GM23338 (cell line): ENCODE measurements around the gene TMA7. TPM values are rescaled to one million over a fixed set of nuclear protein-coding genes. Genes with fewer than 3 reads are reported as not detected.

ENCODE experiments used
- ATAC-seq: fragments of 200-7000 bp; cut with Tn5 transposase; 3 replicates; pipeline ENCODE4 v1.9.1; 2020
- DNase-seq: peaks from one replicate; pipeline ENCODE4 v3.0.0-alpha.2; 2015; ENCODE audit warnings: low spot score
- H2AFZ ChIP-seq: fragments of 200-600 bp; sonication (generic); 2 replicates; pipeline ENCODE4 v1.8.0; 2016; ENCODE audit warnings: antibody characterized with exemption, mild to moderate bottlenecking, moderate library complexity
- H3F3A ChIP-seq: fragments of 200-600 bp; sonication (generic); replicated peaks from 2 replicates; pipeline ENCODE4 v1.8.0; 2017; ENCODE audit warnings: antibody characterized with exemption, mixed run types, low read depth
- H3K27ac ChIP-seq: fragments of 200-600 bp; sonication (generic); 2 replicates; pipeline ENCODE4 v1.6.1; 2016; ENCODE audit warnings: low read depth
- H3K27me3 ChIP-seq: fragments of 200-600 bp; sonication (generic); 2 replicates; pipeline ENCODE4 v1.8.0; 2016; ENCODE audit warnings: mild to moderate bottlenecking, mixed run types, moderate library complexity; ENCODE audit not compliant: insufficient read depth
- H3K36me3 ChIP-seq: fragments of 200-600 bp; sonication (generic); 2 replicates; pipeline ENCODE4 v1.8.0; 2016; ENCODE audit warnings: mild to moderate bottlenecking; ENCODE audit not compliant: insufficient read depth
- H3K4me1 ChIP-seq: fragments of 200-600 bp; sonication (generic); 2 replicates; pipeline ENCODE4 v1.8.0; 2016; ENCODE audit warnings: mild to moderate bottlenecking, moderate library complexity; ENCODE audit not compliant: insufficient read depth
- H3K4me2 ChIP-seq: fragments of 200-600 bp; sonication (generic); 2 replicates; pipeline ENCODE4 v1.7.1; 2017; ENCODE audit warnings: mixed run types
- H3K4me3 ChIP-seq: fragments of 200-600 bp; sonication (generic); 2 replicates; pipeline ENCODE4 v1.6.1; 2016; ENCODE audit warnings: mixed run types
- H3K79me2 ChIP-seq: fragments of 200-600 bp; sonication (generic); replicated peaks from 2 replicates; pipeline ENCODE4 v1.8.0; 2017; ENCODE audit warnings: mild to moderate bottlenecking; ENCODE audit not compliant: insufficient read depth
- H3K9me2 ChIP-seq: fragments of 200-600 bp; sonication (generic); 2 replicates; pipeline ENCODE4 v1.8.0; 2017; ENCODE audit not compliant: insufficient read depth
- H4K20me1 ChIP-seq: fragments of 200-600 bp; sonication (generic); replicated peaks from 2 replicates; pipeline ENCODE4 v1.8.0; 2017; ENCODE audit warnings: mild to moderate bottlenecking; ENCODE audit not compliant: insufficient read depth
- H3K27ac Mint-ChIP-seq: 2 replicates; pipeline ENCODE4 v1.8.0; 2020; ENCODE audit warnings: inconsistent platforms, mild to moderate bottlenecking, moderate library complexity, mixed read lengths
- H3K27me3 Mint-ChIP-seq: 3 replicates; pipeline ENCODE4 v1.8.0; 2022; ENCODE audit warnings: low read depth, mild to moderate bottlenecking, moderate library complexity, mixed read lengths, inconsistent platforms; ENCODE audit not compliant: insufficient read depth, poor library complexity
- H3K36me3 Mint-ChIP-seq: 3 replicates; pipeline ENCODE4 v1.8.0; 2021; ENCODE audit warnings: low read depth, mild to moderate bottlenecking, inconsistent platforms, moderate library complexity, mixed read lengths
- H3K4me1 Mint-ChIP-seq: 3 replicates; pipeline ENCODE4 v1.8.0; 2020; ENCODE audit warnings: mild to moderate bottlenecking, inconsistent platforms, mixed read lengths
- H3K4me3 Mint-ChIP-seq: 3 replicates; pipeline ENCODE4 v1.8.0; 2021; ENCODE audit warnings: moderate library complexity, mild to moderate bottlenecking, inconsistent platforms, mixed read lengths
- H3K9me3 Mint-ChIP-seq: 3 replicates; pipeline ENCODE4 v1.8.0; 2020; ENCODE audit warnings: moderate library complexity, mild to moderate bottlenecking, inconsistent platforms, mixed read lengths
- CREB1 ChIP-seq: fragments of 250-450 bp; sonication (Bioruptor Pico); IDR thresholded peaks from 2 replicates; pipeline ENCODE4 v1.5.0; 2020; ENCODE audit warnings: low read depth, mild to moderate bottlenecking, moderate library complexity
- CTCF ChIP-seq, 2 experiments: fragments of 200-600 bp in 1 of 2; sonication (generic) in 1 of 2; conservative IDR thresholded peaks; 2 replicates each; pipeline versions ENCODE4 v1.5.1 to v1.6.1; 2016 to 2017; ENCODE audit warnings: antibody characterized with exemption in 2 of 2, low read depth in 2 of 2, mild to moderate bottlenecking in 2 of 2, moderate library complexity in 1 of 2
- ETS1 ChIP-seq: IDR thresholded peaks from 2 replicates; pipeline ENCODE4 v1.6.1; 2016; ENCODE audit warnings: antibody characterized with exemption
- EZH2 ChIP-seq: fragments of 200-600 bp; sonication (generic); IDR thresholded peaks from one replicate; pipeline ENCODE4 v1.8.0; 2017; ENCODE audit warnings: antibody characterized with exemption, mild to moderate bottlenecking, low read depth; ENCODE audit not compliant: unreplicated experiment
- EZH2phosphoT487 ChIP-seq: fragments of 200-600 bp; sonication (generic); IDR thresholded peaks from one replicate; pipeline ENCODE4 v1.8.1; 2018; ENCODE audit warnings: antibody characterized with exemption; ENCODE audit not compliant: unreplicated experiment
- JUNB ChIP-seq: IDR thresholded peaks from one replicate; pipeline ENCODE4 v1.6.1; 2016; ENCODE audit warnings: antibody characterized with exemption; ENCODE audit not compliant: unreplicated experiment
- NANOG ChIP-seq: IDR thresholded peaks from 2 replicates; pipeline ENCODE4 v1.6.1; 2016; ENCODE audit warnings: antibody characterized with exemption, borderline replicate concordance
- POLR2AphosphoS5 ChIP-seq: IDR thresholded peaks from 2 replicates; pipeline ENCODE4 v1.6.1; 2016; ENCODE audit warnings: antibody characterized with exemption, low read depth
- STAT1 ChIP-seq: IDR thresholded peaks from one replicate; pipeline ENCODE4 v1.6.1; 2016; ENCODE audit warnings: antibody characterized with exemption; ENCODE audit not compliant: unreplicated experiment
- ZNF114 ChIP-seq: fragments of 250-450 bp; sonication (Bioruptor Pico); IDR thresholded peaks from 2 replicates; pipeline ENCODE4 v1.5.0; 2020; ENCODE audit warnings: mild to moderate bottlenecking, moderate library complexity
- ZNF331 ChIP-seq: fragments of 250-450 bp; sonication (Bioruptor Pico); IDR thresholded peaks from 2 replicates; pipeline ENCODE4 v1.5.0; 2020; ENCODE audit warnings: low read depth, mild to moderate bottlenecking, moderate library complexity
- ZNF462 ChIP-seq: fragments of 250-450 bp; sonication (Bioruptor Pico); IDR thresholded peaks from 2 replicates; pipeline ENCODE4 v1.5.0; 2020; ENCODE audit warnings: mild to moderate bottlenecking, moderate library complexity
- polyA plus RNA-seq: library from polyadenylated mRNA; unstranded; fragments of >200 nt; fragmentation: Nextera tagmentation; extraction: Ambion mirVana; gene quantifications from 2 replicates; pipeline ENCODE4 v1.2.1, GENCODE V29; 2016
- total RNA-seq: library from RNA; depleted of rRNA; stranded (reverse); fragments of >200 nt; shearing (Covaris generic); gene quantifications from 2 replicates; pipeline ENCODE4 v1.2.3, GENCODE V29; 2014
- TF ChIP-seq, protein P1 (sequence below): IDR thresholded peaks from one replicate; pipeline ENCODE4 v1.6.1; 2018; ENCODE audit warnings: antibody characterized with exemption; ENCODE audit not compliant: unreplicated experiment

The TMA7 gene
- total and polyA plus RNA-seq, 2 experiments from 2014 or later, result 419 to 2,089 TPM

DNA sequence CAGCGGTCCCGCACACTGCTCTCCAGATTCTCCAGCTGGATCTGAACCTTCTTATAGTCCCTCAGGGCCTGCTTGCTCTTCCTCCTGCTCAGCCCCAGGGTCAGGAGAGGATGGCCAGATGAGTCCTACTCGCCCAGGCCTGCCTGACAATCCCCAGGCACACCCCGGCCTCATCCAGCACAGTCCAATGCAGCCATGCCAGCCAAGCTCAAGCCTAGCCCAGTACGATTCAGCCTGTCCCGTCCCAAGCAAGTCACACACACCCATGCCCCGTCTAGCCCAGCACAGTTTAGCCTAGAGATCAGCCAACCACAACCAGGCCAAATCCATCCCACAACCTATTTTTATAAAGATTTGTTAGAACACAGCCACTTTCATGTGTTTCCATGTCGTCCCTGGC, 27.0 kb upstream of the TMA7 start:
- Histone ChIP-seq H3F3A (no peaks in the 10 kb centered on the region), H3K4me2 (no peak overlapping the region), H2AFZ (no peak overlapping the region), H3K79me2 (no peaks in the 10 kb centered on the region), H3K4me3 (no peak overlapping the region), H3K4me1 (no peaks in the 10 kb centered on the region), H3K27ac (no peak overlapping the region), H3K36me3 (peaks cover 15% of the 10 kb centered on the region; the same call in 1 of the 2 replicates), H3K27me3 (no peaks in the 10 kb centered on the region), H4K20me1 (no peaks in the 10 kb centered on the region; the same call in 1 of the 2 replicates), H3K9me2 (no peaks in the 10 kb centered on the region)
- no peak for DNase-seq
- Mint-ChIP-seq H3K9me3 (no peaks in the 10 kb centered on the region), H3K4me3 (no peak overlapping the region), H3K4me1 (no peaks in the 10 kb centered on the region), H3K27ac (no peak overlapping the region), H3K27me3 (peaks cover 25% of the 10 kb centered on the region), H3K36me3 (peaks cover 94% of the 10 kb centered on the region)
- no peak for TF ChIP-seq EZH2
- no peak for TF ChIP-seq NANOG
- TF ChIP-seq CTCF (conservative IDR thresholded peaks at IDR 0.05; ENCODE audit: low read depth in 2 of 2), result no peak
- TF ChIP-seq ZNF114 (CRISPR knock-in tag), result no peak
- no peak for TF ChIP-seq STAT1
- TF ChIP-seq, protein P1, sequence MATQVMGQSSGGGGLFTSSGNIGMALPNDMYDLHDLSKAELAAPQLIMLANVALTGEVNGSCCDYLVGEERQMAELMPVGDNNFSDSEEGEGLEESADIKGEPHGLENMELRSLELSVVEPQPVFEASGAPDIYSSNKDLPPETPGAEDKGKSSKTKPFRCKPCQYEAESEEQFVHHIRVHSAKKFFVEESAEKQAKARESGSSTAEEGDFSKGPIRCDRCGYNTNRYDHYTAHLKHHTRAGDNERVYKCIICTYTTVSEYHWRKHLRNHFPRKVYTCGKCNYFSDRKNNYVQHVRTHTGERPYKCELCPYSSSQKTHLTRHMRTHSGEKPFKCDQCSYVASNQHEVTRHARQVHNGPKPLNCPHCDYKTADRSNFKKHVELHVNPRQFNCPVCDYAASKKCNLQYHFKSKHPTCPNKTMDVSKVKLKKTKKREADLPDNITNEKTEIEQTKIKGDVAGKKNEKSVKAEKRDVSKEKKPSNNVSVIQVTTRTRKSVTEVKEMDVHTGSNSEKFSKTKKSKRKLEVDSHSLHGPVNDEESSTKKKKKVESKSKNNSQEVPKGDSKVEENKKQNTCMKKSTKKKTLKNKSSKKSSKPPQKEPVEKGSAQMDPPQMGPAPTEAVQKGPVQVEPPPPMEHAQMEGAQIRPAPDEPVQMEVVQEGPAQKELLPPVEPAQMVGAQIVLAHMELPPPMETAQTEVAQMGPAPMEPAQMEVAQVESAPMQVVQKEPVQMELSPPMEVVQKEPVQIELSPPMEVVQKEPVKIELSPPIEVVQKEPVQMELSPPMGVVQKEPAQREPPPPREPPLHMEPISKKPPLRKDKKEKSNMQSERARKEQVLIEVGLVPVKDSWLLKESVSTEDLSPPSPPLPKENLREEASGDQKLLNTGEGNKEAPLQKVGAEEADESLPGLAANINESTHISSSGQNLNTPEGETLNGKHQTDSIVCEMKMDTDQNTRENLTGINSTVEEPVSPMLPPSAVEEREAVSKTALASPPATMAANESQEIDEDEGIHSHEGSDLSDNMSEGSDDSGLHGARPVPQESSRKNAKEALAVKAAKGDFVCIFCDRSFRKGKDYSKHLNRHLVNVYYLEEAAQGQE, result no peak
- no peak for TF ChIP-seq JUNB
- no peak for TF ChIP-seq POLR2AphosphoS5
- TF ChIP-seq ZNF331 (CRISPR knock-in tag), result no peak
- no peak for TF ChIP-seq CREB1 (CRISPR knock-in tag)
- no peak for TF ChIP-seq EZH2phosphoT487
- no peak for TF ChIP-seq ETS1
- no peak for TF ChIP-seq ZNF462
- ATAC-seq, result no peak
